A673 (cell line): ENCODE measurements around the gene KCNQ2.

Source experiments
- CTCF ChIP-seq: fragments of 300-800, 200-600 bp; sonication (generic); conservative IDR thresholded peaks from 2 replicates; pipeline ENCODE4 v1.5.1; 2017; ENCODE audit warnings: low read depth, mild to moderate bottlenecking, antibody characterized with exemption, low read length, moderate library complexity, mixed read lengths
- EZH2 ChIP-seq: fragments of 200-600 bp; sonication (generic); IDR thresholded peaks from 2 replicates; pipeline ENCODE4 v1.6.1; 2017; ENCODE audit warnings: borderline replicate concordance, low read depth, mild to moderate bottlenecking, mixed read lengths, antibody characterized with exemption, low read length; ENCODE audit not compliant: poor library complexity, severe bottlenecking

GRCh38 chr20:63421913-63422312, 50.5 kb downstream of the KCNQ2 start:
- no peak for TF ChIP-seq EZH2
- no peak for TF ChIP-seq CTCF
